ENCODE results near the gene SYTL5. TPM values are rescaled to one million over a fixed set of nuclear protein-coding genes. Genes with fewer than 3 reads are reported as not detected.

Gene SYTL5
- polyA plus RNA-seq, 1 donor (not counting 4 experiments of a cell fraction or from before 2014, with no cell fraction given) = 0.09 TPM

DNA sequence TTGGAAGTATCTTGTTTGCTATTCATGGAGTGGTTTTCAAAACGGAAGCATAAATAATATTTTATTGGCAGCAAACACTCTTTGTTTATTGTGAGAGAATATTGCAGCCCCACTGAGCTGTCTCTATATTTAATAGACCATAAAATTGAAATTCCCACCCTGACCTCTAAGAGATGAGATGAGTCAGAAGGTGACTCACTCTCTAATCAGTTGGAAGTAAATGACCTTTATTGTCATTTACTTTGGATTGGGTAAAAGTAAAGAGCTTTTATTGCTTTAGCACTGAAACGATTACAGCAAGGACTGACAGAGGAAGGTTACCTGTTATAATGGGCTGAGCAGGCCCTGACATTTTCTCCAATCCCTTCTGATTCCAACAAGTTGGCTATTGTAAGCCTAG is 55.0 kb downstream of the SYTL5 start:
- no peak overlapping the region for H3K27ac ChIP-seq (ENCODE audit: control insufficient read depth, insufficient read depth, low read length)
- H3K4me2 ChIP-seq (ENCODE audit: control insufficient read depth, extremely low read depth, insufficient read depth, low read depth, low read length) = no peak overlapping the region
- dilution Hi-C loops (cut with MboI; ENCODE audit: extremely low pct_ligation_motif_present, low sequenced_read_pairs) = no loop called here
- H3K79me2 ChIP-seq (ENCODE audit: control insufficient read depth, insufficient read depth, low read length) = no peaks in the 10 kb centered on the region
- H3K4me1 ChIP-seq (ENCODE audit: control insufficient read depth, extremely low read depth, insufficient read depth, low read length) = no peaks in the 10 kb centered on the region
- H3K9ac ChIP-seq (ENCODE audit: control insufficient read depth, extremely low read depth, insufficient read depth, low read length) = no peak overlapping the region
- H3K9me1 ChIP-seq (ENCODE audit: control insufficient read depth, extremely low read depth, insufficient read depth, low read length) = no peaks in the 10 kb centered on the region
- H3K4me3 ChIP-seq (ENCODE audit: control insufficient read depth in 2 of 3, extremely low read depth in 1 of 3, insufficient read depth in 2 of 3, low read depth in 1 of 3, low read length in 3 of 3) = no peak overlapping the region
- DNase-seq (ENCODE audit: low read depth, low spot score) = no peak
- no peaks in the 10 kb centered on the region for H3K36me3 ChIP-seq (ENCODE audit: control insufficient read depth in 2 of 2, extremely low read depth in 1 of 2, insufficient read depth in 2 of 2, low read length in 2 of 2)
- TF ChIP-seq CTCF (optimal IDR thresholded peaks at IDR 0.05 in 1 of 3, IDR thresholded peaks at IDR 0.05 in 1 of 3, conservative IDR thresholded peaks at IDR 0.05 in 1 of 3; ENCODE audit: extremely low read depth in 1 of 3, insufficient read depth in 2 of 3, low read length in 3 of 3) = no peak
- TF ChIP-seq EZH2 (IDR thresholded peaks at IDR 0.05; ENCODE audit: low read length) = no peak
- no peaks in the 10 kb centered on the region for H3K9me3 ChIP-seq (ENCODE audit: control insufficient read depth, low read depth, low read length)
- H2AFZ ChIP-seq (ENCODE audit: control insufficient read depth, low read length) = no peak overlapping the region
- no peaks in the 10 kb centered on the region for H4K20me1 ChIP-seq (ENCODE audit: control insufficient read depth, extremely low read depth, insufficient read depth, low read length)
- H3K27me3 ChIP-seq (ENCODE audit: control insufficient read depth, extremely low read depth, insufficient read depth, low read length) = no peaks in the 10 kb centered on the region
- FAIRE-seq = no peak

GRCh38 chrX:38066934-38067333 is 60.6 kb downstream of the SYTL5 start:
- Histone ChIP-seq H3K9me3 (ENCODE audit: control insufficient read depth, low read depth, low read length) (no peaks in the 10 kb centered on the region), H3K27me3 (ENCODE audit: control insufficient read depth, extremely low read depth, insufficient read depth, low read length) (no peaks in the 10 kb centered on the region), H3K79me2 (ENCODE audit: control insufficient read depth, insufficient read depth, low read length) (no peaks in the 10 kb centered on the region), H3K27ac (ENCODE audit: control insufficient read depth, insufficient read depth, low read length) (no peak overlapping the region), H3K4me2 (ENCODE audit: control insufficient read depth, extremely low read depth, insufficient read depth, low read depth, low read length) (no peak overlapping the region), H3K9ac (ENCODE audit: control insufficient read depth, extremely low read depth, insufficient read depth, low read length) (no peak overlapping the region), H3K4me3 (ENCODE audit: control insufficient read depth in 2 of 3, extremely low read depth in 1 of 3, insufficient read depth in 2 of 3, low read depth in 1 of 3, low read length in 3 of 3) (no peak overlapping the region), H4K20me1 (ENCODE audit: control insufficient read depth, extremely low read depth, insufficient read depth, low read length) (no peaks in the 10 kb centered on the region), H3K4me1 (ENCODE audit: control insufficient read depth, extremely low read depth, insufficient read depth, low read length) (no peaks in the 10 kb centered on the region), H3K9me1 (ENCODE audit: control insufficient read depth, extremely low read depth, insufficient read depth, low read length) (no peaks in the 10 kb centered on the region), H3K36me3 (ENCODE audit: control insufficient read depth in 2 of 2, extremely low read depth in 1 of 2, insufficient read depth in 2 of 2, low read length in 2 of 2) (no peaks in the 10 kb centered on the region), H2AFZ (ENCODE audit: control insufficient read depth, low read length) (no peak overlapping the region)
- no peak for FAIRE-seq
- dilution Hi-C loops (cut with MboI; ENCODE audit: extremely low pct_ligation_motif_present, low sequenced_read_pairs) = no loop called here
- TF ChIP-seq EZH2 (IDR thresholded peaks at IDR 0.05; ENCODE audit: low read length) (no peak), CTCF (optimal IDR thresholded peaks at IDR 0.05 in 1 of 3, IDR thresholded peaks at IDR 0.05 in 1 of 3, conservative IDR thresholded peaks at IDR 0.05 in 1 of 3; ENCODE audit: extremely low read depth in 1 of 3, insufficient read depth in 2 of 3, low read length in 3 of 3) (no peak)
- no peak for DNase-seq (ENCODE audit: low read depth, low spot score)
